ENCODE data around the gene PTK6.
A peak's percentile ranks its signal among the peaks of the same experiment; 100 is the strongest.

The PTK6 gene

GRCh38 chr20:63495741-63496595 lies 41.2 kb downstream of the PTK6 start:
- Mint-ChIP-seq H3K36me3 (ENCODE audit: insufficient read depth) (no peaks in the 10 kb centered on the region), H3K4me3 (peak overlapping the region; percentile 48 to 58), H3K27me3 (peaks cover 5 to 27% of the 10 kb centered on the region in 2 donors), H3K4me1 (ENCODE audit: low read depth in 2 of 2) (peaks cover 0 to 5% of the 10 kb centered on the region in 2 donors), H3K9me3 (no peaks in the 10 kb centered on the region), H3K27ac (no peak overlapping the region)
- ATAC-seq (replicated peaks): peak; percentile 66
- peak; percentile 73 to 74 (median 73) for DNase-seq

GRCh38 chr20:63495167-63495720 lies 41.9 kb downstream of the PTK6 start:
- peaks cover 0 to 5% of the 10 kb centered on the region in 2 donors for H3K4me1 Mint-ChIP-seq (ENCODE audit: low read depth in 2 of 2)
- H3K9me3 Mint-ChIP-seq: no peaks in the 10 kb centered on the region
- H3K27me3 Mint-ChIP-seq: peaks cover 5 to 33% of the 10 kb centered on the region in 2 donors
- no peak for ATAC-seq (replicated peaks)
- no peak for DNase-seq
- H3K4me3 Mint-ChIP-seq: no peak overlapping the region
- H3K27ac Mint-ChIP-seq: no peak overlapping the region
- H3K36me3 Mint-ChIP-seq (ENCODE audit: insufficient read depth): no peaks in the 10 kb centered on the region

GRCh38 chr20:63494420-63495166 lies 42.6 kb downstream of the PTK6 start:
- DNase-seq (no peak), ATAC-seq (replicated peaks) (no peak)
- Mint-ChIP-seq H3K4me1 (ENCODE audit: low read depth in 2 of 2) (peaks cover 0 to 5% of the 10 kb centered on the region in 2 donors), H3K27ac (no peak overlapping the region), H3K4me3 (no peak overlapping the region), H3K9me3 (no peaks in the 10 kb centered on the region), H3K36me3 (ENCODE audit: insufficient read depth) (no peaks in the 10 kb centered on the region), H3K27me3 (peaks cover 5 to 40% of the 10 kb centered on the region in 2 donors)

GRCh38 chr20:63494084-63494419 lies 43.1 kb downstream of the PTK6 start:
- H3K36me3 Mint-ChIP-seq (ENCODE audit: insufficient read depth): no peaks in the 10 kb centered on the region
- H3K4me1 Mint-ChIP-seq (ENCODE audit: low read depth in 2 of 2): peaks cover 0 to 5% of the 10 kb centered on the region in 2 donors
- no peak for DNase-seq
- H3K27me3 Mint-ChIP-seq: peaks cover 5 to 45% of the 10 kb centered on the region in 2 donors
- no peak overlapping the region for H3K27ac Mint-ChIP-seq
- ATAC-seq (replicated peaks): no peak
- H3K9me3 Mint-ChIP-seq: no peaks in the 10 kb centered on the region
- no peak overlapping the region for H3K4me3 Mint-ChIP-seq

GRCh38 chr20:63493563-63494020 lies 43.6 kb downstream of the PTK6 start:
- peaks cover 5 to 45% of the 10 kb centered on the region in 2 donors for H3K27me3 Mint-ChIP-seq
- H3K9me3 Mint-ChIP-seq: no peaks in the 10 kb centered on the region
- no peak overlapping the region for H3K4me3 Mint-ChIP-seq
- H3K36me3 Mint-ChIP-seq (ENCODE audit: insufficient read depth): no peaks in the 10 kb centered on the region
- ATAC-seq (replicated peaks) (no peak), DNase-seq (no peak)
- H3K27ac Mint-ChIP-seq: no peak overlapping the region
- peaks cover 0 to 5% of the 10 kb centered on the region in 2 donors for H3K4me1 Mint-ChIP-seq (ENCODE audit: low read depth in 2 of 2)

GRCh38 chr20:63492982-63493381 lies 44.2 kb downstream of the PTK6 start:
- Mint-ChIP-seq H3K36me3 (ENCODE audit: insufficient read depth) (no peaks in the 10 kb centered on the region), H3K4me3 (no peak overlapping the region), H3K9me3 (no peaks in the 10 kb centered on the region), H3K27me3 (peaks cover 5 to 45% of the 10 kb centered on the region in 2 donors), H3K27ac (no peak overlapping the region), H3K4me1 (ENCODE audit: low read depth in 2 of 2) (peaks cover 0 to 4% of the 10 kb centered on the region in 2 donors)
- no peak for DNase-seq
- ATAC-seq (replicated peaks): no peak

GRCh38 chr20:63492518-63492917 lies 44.7 kb downstream of the PTK6 start:
- H3K4me3 Mint-ChIP-seq: no peak overlapping the region
- ATAC-seq (replicated peaks): no peak
- peaks cover 0 to 3% of the 10 kb centered on the region in 2 donors for H3K4me1 Mint-ChIP-seq (ENCODE audit: low read depth in 2 of 2)
- H3K9me3 Mint-ChIP-seq: no peaks in the 10 kb centered on the region
- H3K27ac Mint-ChIP-seq: no peak overlapping the region
- H3K36me3 Mint-ChIP-seq (ENCODE audit: insufficient read depth): no peaks in the 10 kb centered on the region
- peaks cover 5 to 43% of the 10 kb centered on the region in 2 donors for H3K27me3 Mint-ChIP-seq
- DNase-seq: no peak

- Mint-ChIP-seq H3K36me3 (ENCODE audit: insufficient read depth) (no peaks in the 10 kb centered on the region), H3K27me3 (peaks cover 1 to 40% of the 10 kb centered on the region in 2 donors), H3K4me3 (no peak overlapping the region), H3K9me3 (no peaks in the 10 kb centered on the region), H3K27ac (no peak overlapping the region), H3K4me1 (ENCODE audit: low read depth in 2 of 2) (peaks cover 0 to 2% of the 10 kb centered on the region in 2 donors)
- DNase-seq (no peak), ATAC-seq (replicated peaks) (no peak)
Measured at GRCh38 chr20:63491635-63492230, 45.4 kb downstream of the PTK6 start.

GRCh38 chr20:63491078-63491477 lies 46.1 kb downstream of the PTK6 start:
- Mint-ChIP-seq H3K27me3 (peaks cover 5 to 41% of the 10 kb centered on the region in 2 donors), H3K36me3 (ENCODE audit: insufficient read depth) (no peaks in the 10 kb centered on the region), H3K27ac (no peak overlapping the region), H3K9me3 (no peaks in the 10 kb centered on the region), H3K4me1 (ENCODE audit: low read depth in 2 of 2) (peaks cover 0 to under 1% of the 10 kb centered on the region in 2 donors), H3K4me3 (no peak overlapping the region)
- ATAC-seq (replicated peaks) (no peak), DNase-seq (no peak)

GRCh38 chr20:63490416-63490815 lies 46.8 kb downstream of the PTK6 start:
- H3K27me3 Mint-ChIP-seq: peaks cover 7 to 48% of the 10 kb centered on the region in 2 donors
- DNase-seq: no peak

GRCh38 chr20:63488315-63489251 lies 48.6 kb downstream of the PTK6 start:
- no peak overlapping the region for H3K4me3 Mint-ChIP-seq
- DNase-seq: no peak
- no peaks in the 10 kb centered on the region for H3K9me3 Mint-ChIP-seq
- H3K27ac Mint-ChIP-seq: no peak overlapping the region
- H3K4me1 Mint-ChIP-seq (ENCODE audit: low read depth in 2 of 2): peaks cover 0 to 3% of the 10 kb centered on the region in 2 donors
- H3K36me3 Mint-ChIP-seq (ENCODE audit: insufficient read depth): peaks cover under 1% of the 10 kb centered on the region
- ATAC-seq (replicated peaks): no peak
- peaks cover 7 to 60% of the 10 kb centered on the region in 2 donors for H3K27me3 Mint-ChIP-seq

More at GRCh38 chr20:63490416-63490815, 46.8 kb downstream of the PTK6 start:
- Mint-ChIP-seq H3K4me1 (ENCODE audit: low read depth in 2 of 2) (no peaks in the 10 kb centered on the region), H3K27ac (no peak overlapping the region), H3K36me3 (ENCODE audit: insufficient read depth) (no peaks in the 10 kb centered on the region), H3K9me3 (no peaks in the 10 kb centered on the region), H3K4me3 (no peak overlapping the region)
- ATAC-seq (replicated peaks): no peak

GRCh38 chr20:63487781-63488241 lies 49.4 kb downstream of the PTK6 start:
- H3K4me1 Mint-ChIP-seq (ENCODE audit: low read depth in 2 of 2): peaks cover 3 to 4% of the 10 kb centered on the region in 2 donors
- no peaks in the 10 kb centered on the region for H3K9me3 Mint-ChIP-seq
- no peak overlapping the region for H3K27ac Mint-ChIP-seq
- peaks cover 3% of the 10 kb centered on the region for H3K36me3 Mint-ChIP-seq (ENCODE audit: insufficient read depth)
- no peak overlapping the region for H3K4me3 Mint-ChIP-seq
- no peak for ATAC-seq (replicated peaks)
- DNase-seq: no peak
- peaks cover 11 to 66% of the 10 kb centered on the region in 2 donors for H3K27me3 Mint-ChIP-seq
